GM23338 (cell line): ENCODE results near the gene TAGLN2. TPM values are rescaled to one million over a fixed set of nuclear protein-coding genes. Genes with fewer than 3 reads are reported as not detected.

Source experiments
- ATAC-seq: fragments of 200-7000 bp; cut with Tn5 transposase; 3 replicates; pipeline ENCODE4 v1.9.1; 2020
- DNase-seq: peaks from one replicate; pipeline ENCODE4 v3.0.0-alpha.2; 2015; ENCODE audit warnings: low spot score
- H2AFZ ChIP-seq: fragments of 200-600 bp; sonication (generic); 2 replicates; pipeline ENCODE4 v1.8.0; 2016; ENCODE audit warnings: antibody characterized with exemption, mild to moderate bottlenecking, moderate library complexity
- H3F3A ChIP-seq: fragments of 200-600 bp; sonication (generic); replicated peaks from 2 replicates; pipeline ENCODE4 v1.8.0; 2017; ENCODE audit warnings: antibody characterized with exemption, mixed run types, low read depth
- H3K27ac ChIP-seq: fragments of 200-600 bp; sonication (generic); 2 replicates; pipeline ENCODE4 v1.6.1; 2016; ENCODE audit warnings: low read depth
- H3K27me3 ChIP-seq: fragments of 200-600 bp; sonication (generic); 2 replicates; pipeline ENCODE4 v1.8.0; 2016; ENCODE audit warnings: mild to moderate bottlenecking, mixed run types, moderate library complexity; ENCODE audit not compliant: insufficient read depth
- H3K36me3 ChIP-seq: fragments of 200-600 bp; sonication (generic); 2 replicates; pipeline ENCODE4 v1.8.0; 2016; ENCODE audit warnings: mild to moderate bottlenecking; ENCODE audit not compliant: insufficient read depth
- H3K4me1 ChIP-seq: fragments of 200-600 bp; sonication (generic); 2 replicates; pipeline ENCODE4 v1.8.0; 2016; ENCODE audit warnings: mild to moderate bottlenecking, moderate library complexity; ENCODE audit not compliant: insufficient read depth
- H3K4me2 ChIP-seq: fragments of 200-600 bp; sonication (generic); 2 replicates; pipeline ENCODE4 v1.7.1; 2017; ENCODE audit warnings: mixed run types
- H3K4me3 ChIP-seq: fragments of 200-600 bp; sonication (generic); 2 replicates; pipeline ENCODE4 v1.6.1; 2016; ENCODE audit warnings: mixed run types
- H3K79me2 ChIP-seq: fragments of 200-600 bp; sonication (generic); replicated peaks from 2 replicates; pipeline ENCODE4 v1.8.0; 2017; ENCODE audit warnings: mild to moderate bottlenecking; ENCODE audit not compliant: insufficient read depth
- H3K9me2 ChIP-seq: fragments of 200-600 bp; sonication (generic); 2 replicates; pipeline ENCODE4 v1.8.0; 2017; ENCODE audit not compliant: insufficient read depth
- H4K20me1 ChIP-seq: fragments of 200-600 bp; sonication (generic); replicated peaks from 2 replicates; pipeline ENCODE4 v1.8.0; 2017; ENCODE audit warnings: mild to moderate bottlenecking; ENCODE audit not compliant: insufficient read depth
- H3K27ac Mint-ChIP-seq: 2 replicates; pipeline ENCODE4 v1.8.0; 2020; ENCODE audit warnings: inconsistent platforms, mild to moderate bottlenecking, moderate library complexity, mixed read lengths
- H3K27me3 Mint-ChIP-seq: 3 replicates; pipeline ENCODE4 v1.8.0; 2022; ENCODE audit warnings: low read depth, mild to moderate bottlenecking, moderate library complexity, mixed read lengths, inconsistent platforms; ENCODE audit not compliant: insufficient read depth, poor library complexity
- H3K36me3 Mint-ChIP-seq: 3 replicates; pipeline ENCODE4 v1.8.0; 2021; ENCODE audit warnings: low read depth, mild to moderate bottlenecking, inconsistent platforms, moderate library complexity, mixed read lengths
- H3K4me1 Mint-ChIP-seq: 3 replicates; pipeline ENCODE4 v1.8.0; 2020; ENCODE audit warnings: mild to moderate bottlenecking, inconsistent platforms, mixed read lengths
- H3K4me3 Mint-ChIP-seq: 3 replicates; pipeline ENCODE4 v1.8.0; 2021; ENCODE audit warnings: moderate library complexity, mild to moderate bottlenecking, inconsistent platforms, mixed read lengths
- H3K9me3 Mint-ChIP-seq: 3 replicates; pipeline ENCODE4 v1.8.0; 2020; ENCODE audit warnings: moderate library complexity, mild to moderate bottlenecking, inconsistent platforms, mixed read lengths
- CREB1 ChIP-seq: fragments of 250-450 bp; sonication (Bioruptor Pico); IDR thresholded peaks from 2 replicates; pipeline ENCODE4 v1.5.0; 2020; ENCODE audit warnings: low read depth, mild to moderate bottlenecking, moderate library complexity
- CTCF ChIP-seq, 2 experiments: fragments of 200-600 bp in 1 of 2; sonication (generic) in 1 of 2; conservative IDR thresholded peaks; 2 replicates each; pipeline versions ENCODE4 v1.5.1 to v1.6.1; 2016 to 2017; ENCODE audit warnings: antibody characterized with exemption in 2 of 2, low read depth in 2 of 2, mild to moderate bottlenecking in 2 of 2, moderate library complexity in 1 of 2
- ETS1 ChIP-seq: IDR thresholded peaks from 2 replicates; pipeline ENCODE4 v1.6.1; 2016; ENCODE audit warnings: antibody characterized with exemption
- JUNB ChIP-seq: IDR thresholded peaks from one replicate; pipeline ENCODE4 v1.6.1; 2016; ENCODE audit warnings: antibody characterized with exemption; ENCODE audit not compliant: unreplicated experiment
- NANOG ChIP-seq: IDR thresholded peaks from 2 replicates; pipeline ENCODE4 v1.6.1; 2016; ENCODE audit warnings: antibody characterized with exemption, borderline replicate concordance
- POLR2AphosphoS5 ChIP-seq: IDR thresholded peaks from 2 replicates; pipeline ENCODE4 v1.6.1; 2016; ENCODE audit warnings: antibody characterized with exemption, low read depth
- REST ChIP-seq: IDR thresholded peaks from one replicate; pipeline ENCODE4 v1.6.1; 2018; ENCODE audit warnings: antibody characterized with exemption; ENCODE audit not compliant: unreplicated experiment
- STAT1 ChIP-seq: IDR thresholded peaks from one replicate; pipeline ENCODE4 v1.6.1; 2016; ENCODE audit warnings: antibody characterized with exemption; ENCODE audit not compliant: unreplicated experiment
- ZNF114 ChIP-seq: fragments of 250-450 bp; sonication (Bioruptor Pico); IDR thresholded peaks from 2 replicates; pipeline ENCODE4 v1.5.0; 2020; ENCODE audit warnings: mild to moderate bottlenecking, moderate library complexity
- ZNF331 ChIP-seq: fragments of 250-450 bp; sonication (Bioruptor Pico); IDR thresholded peaks from 2 replicates; pipeline ENCODE4 v1.5.0; 2020; ENCODE audit warnings: low read depth, mild to moderate bottlenecking, moderate library complexity
- ZNF462 ChIP-seq: fragments of 250-450 bp; sonication (Bioruptor Pico); IDR thresholded peaks from 2 replicates; pipeline ENCODE4 v1.5.0; 2020; ENCODE audit warnings: mild to moderate bottlenecking, moderate library complexity
- polyA plus RNA-seq: library from polyadenylated mRNA; unstranded; fragments of >200 nt; fragmentation: Nextera tagmentation; extraction: Ambion mirVana; gene quantifications from 2 replicates; pipeline ENCODE4 v1.2.1, GENCODE V29; 2016
- total RNA-seq: library from RNA; depleted of rRNA; stranded (reverse); fragments of >200 nt; shearing (Covaris generic); gene quantifications from 2 replicates; pipeline ENCODE4 v1.2.3, GENCODE V29; 2014

Gene TAGLN2
- total and polyA plus RNA-seq, 2 experiments from 2014 or later, result 58.2 to 60.1 TPM

- TF ChIP-seq JUNB (no peak), CREB1 (CRISPR knock-in tag) (no peak), CTCF (conservative IDR thresholded peaks at IDR 0.05; ENCODE audit: low read depth in 2 of 2) (no peak)
These were observed 52.4 kb downstream of the TAGLN2 start (continued) for GRCh38 chr1:159872891-159873290.

- Histone ChIP-seq H3K79me2 (no peaks in the 10 kb centered on the region), H3K9me2 (no peaks in the 10 kb centered on the region; the same call in 1 of the 2 replicates), H3K36me3 (no peaks in the 10 kb centered on the region; the same call in 1 of the 2 replicates), H2AFZ (no peak overlapping the region), H3K27ac (no peak overlapping the region), H3F3A (no peaks in the 10 kb centered on the region), H3K27me3 (no peaks in the 10 kb centered on the region), H3K4me3 (no peak overlapping the region), H3K4me1 (no peaks in the 10 kb centered on the region), H3K4me2 (no peak overlapping the region), H4K20me1 (no peaks in the 10 kb centered on the region)
- no peak overlapping the region for H3K4me3 Mint-ChIP-seq
- DNase-seq (no peak), ATAC-seq (no peak)
- H3K27me3 Mint-ChIP-seq, result peaks cover 3% of the 10 kb centered on the region
- H3K4me1 Mint-ChIP-seq, result peaks cover 7% of the 10 kb centered on the region
- H3K27ac Mint-ChIP-seq, result no peak overlapping the region
- no peaks in the 10 kb centered on the region for H3K9me3 Mint-ChIP-seq
- H3K36me3 Mint-ChIP-seq, result no peaks in the 10 kb centered on the region
- no peak for TF ChIP-seq ZNF462 (CRISPR knock-in tag)
- no peak for TF ChIP-seq ZNF114 (CRISPR knock-in tag)
- TF ChIP-seq ETS1, result no peak
- no peak for TF ChIP-seq NANOG
- TF ChIP-seq CTCF (conservative IDR thresholded peaks at IDR 0.05; ENCODE audit: low read depth in 2 of 2), result no peak
- no peak for TF ChIP-seq ZNF331 (CRISPR knock-in tag)
- no peak for TF ChIP-seq REST
- TF ChIP-seq CREB1 (CRISPR knock-in tag), result no peak
- TF ChIP-seq POLR2AphosphoS5, result no peak
- no peak for TF ChIP-seq STAT1
These were observed 54.6 kb downstream of the TAGLN2 start for GRCh38 chr1:159870704-159871103.
